K562 (cell line): ENCODE data around the gene ETS2. TPM values are rescaled to one million over a fixed set of nuclear protein-coding genes. Genes with fewer than 3 reads are reported as not detected.

ENCODE experiments used
- CREB1 ChIP-seq, 2 experiments: sonication (generic) in 1 of 2; formaldehyde crosslinking in 1 of 2; IDR thresholded peaks; 2 replicates each; pipeline versions ENCODE4 v1.6.1 to v1.8.0; 2012 to 2022; ENCODE audit warnings: inconsistent platforms in 1 of 2, mild to moderate bottlenecking in 1 of 2, missing genetic modification reagents in 1 of 2, moderate library complexity in 1 of 2
- ELF4 ChIP-seq: fragments of 450-650 bp; formaldehyde crosslinking; IDR thresholded peaks from 2 replicates; pipeline ENCODE4 v1.4.0; 2022; ENCODE audit warnings: missing genetic modification characterization
- ESRRA ChIP-seq: fragments of 450-650 bp; IDR thresholded peaks from 2 replicates; pipeline ENCODE4 v1.6.1; 2014; ENCODE audit warnings: low read depth, mild to moderate bottlenecking, moderate library complexity, borderline replicate concordance
- KLF16 ChIP-seq: IDR thresholded peaks from 2 replicates; pipeline ENCODE4 v1.6.1; 2016; ENCODE audit warnings: antibody characterized with exemption
- NCOA2 ChIP-seq, 2 experiments: fragments of 450-650 bp; IDR thresholded peaks; 2 replicates each; pipeline ENCODE4 v1.6.1; 2018; ENCODE audit warnings: mild to moderate bottlenecking in 2 of 2, moderate library complexity in 1 of 2; ENCODE audit not compliant: partially characterized antibody in 2 of 2
- NR2C1 ChIP-seq, 2 experiments: fragments of 450-650 bp; IDR thresholded peaks; 2 replicates each; pipeline ENCODE4 v1.6.1; 2017; ENCODE audit warnings: mild to moderate bottlenecking in 2 of 2, antibody characterized with exemption in 1 of 2, inconsistent platforms in 1 of 2, missing compliant biosample characterization in 1 of 2, missing genetic modification characterization in 1 of 2
- SAFB ChIP-seq: fragments of 200-400 bp; formaldehyde crosslinking; IDR thresholded peaks from 2 replicates; pipeline ENCODE4 v1.6.1; 2017; ENCODE audit warnings: low read depth, low read length, borderline replicate concordance
- SMAD2 ChIP-seq: fragments of 150-350 bp; IDR thresholded peaks from 2 replicates; pipeline ENCODE4 v1.6.1; 2014; ENCODE audit warnings: low read depth, mild to moderate bottlenecking, low read length
- SMC3 ChIP-seq: conservative IDR thresholded peaks from 2 replicates; pipeline ENCODE4 v1.6.1; 2011; ENCODE audit warnings: low read depth, low read length, improper control_type of control experiment; ENCODE audit not compliant: insufficient read depth
- SP2 ChIP-seq: IDR thresholded peaks from 2 replicates; pipeline ENCODE4 v1.6.1; 2011; ENCODE audit warnings: mild to moderate bottlenecking, low read depth, low read length, moderate library complexity; ENCODE audit not compliant: poor library complexity, severe bottlenecking; ENCODE audit errors: extremely low read depth
- TGIF2 ChIP-seq: sonication (generic); formaldehyde crosslinking; IDR thresholded peaks from 2 replicates; pipeline ENCODE4 v1.8.1; 2022; ENCODE audit warnings: mild to moderate bottlenecking, missing genetic modification reagents, moderate library complexity
- ZNF184 ChIP-seq: sonication (generic); formaldehyde crosslinking; IDR thresholded peaks from 2 replicates; pipeline ENCODE4 v1.5.0; 2020; ENCODE audit warnings: missing genetic modification reagents
- ZNF41 ChIP-seq: fragments of 250-450 bp; sonication (Bioruptor Pico); conservative IDR thresholded peaks from 2 replicates; pipeline ENCODE4 v1.4.0; 2020; ENCODE audit warnings: mild to moderate bottlenecking
- ZNF57 ChIP-seq: fragments of 450-650 bp; formaldehyde crosslinking; IDR thresholded peaks from 2 replicates; pipeline ENCODE4 v1.4.0; 2020; ENCODE audit warnings: mild to moderate bottlenecking, moderate library complexity
- ZNF75A ChIP-seq: fragments of 450-650 bp; formaldehyde crosslinking; IDR thresholded peaks from 2 replicates; pipeline ENCODE4 v1.4.0; 2020; ENCODE audit warnings: mild to moderate bottlenecking
- polyA plus RNA-seq, 8 experiments: library from polyadenylated mRNA; depleted of rRNA in 4 of 8; stranded (reverse) in 5 of 8; unstranded in 3 of 8; fragments of >200 nt; fragmentation: Nextera tagmentation in 2 of 8; fragmentation: Illumina TruSeq in 1 of 8; extraction: Ambion mirVana in 2 of 8; extraction: Trizol in 1 of 8; gene quantifications; 2 replicates each; pipeline versions ENCODE4 v1.2.1 to v1.2.3, GENCODE V29; 2011 to 2014; ENCODE audit warnings: inconsistent platforms in 1 of 8, missing spikeins in 1 of 8
- total RNA-seq, 7 experiments: library from RNA; depleted of rRNA in 6 of 7; stranded (reverse); fragments of >200 nt in 6 of 7; fragmentation: Illumina TruSeq in 2 of 7; extraction: Trizol in 2 of 7; gene quantifications; 2 replicates each; pipeline versions ENCODE4 v1.2.1 to v1.2.3, GENCODE V29; 2011 to 2021; ENCODE audit warnings: low replicate concordance in 1 of 7
- TF ChIP-seq, protein P1 (sequence below), 2 experiments: fragments of 450-650 bp in 1 of 2; sonication (generic) in 1 of 2; formaldehyde crosslinking in 1 of 2; IDR thresholded peaks in 1 of 2; conservative IDR thresholded peaks in 1 of 2; 2 replicates each; pipeline versions ENCODE4 v1.6.1 to v1.8.1; 2016 to 2023; ENCODE audit warnings: mild to moderate bottlenecking in 2 of 2, moderate library complexity in 2 of 2, inconsistent platforms in 1 of 2, missing genetic modification reagents in 1 of 2
- TF ChIP-seq, protein P2 (sequence below): IDR thresholded peaks from 3 replicates; pipeline ENCODE4 v1.6.1; 2011; ENCODE audit warnings: borderline replicate concordance, mild to moderate bottlenecking, moderate library complexity; ENCODE audit not compliant: insufficient read length; ENCODE audit errors: extremely low read depth
- TF ChIP-seq, protein P3 (sequence below): fragments of 450-650 bp; formaldehyde crosslinking; IDR thresholded peaks from 2 replicates; pipeline ENCODE4 v1.4.0; 2020; ENCODE audit warnings: mild to moderate bottlenecking
- TF ChIP-seq, protein P4 (sequence below), 2 experiments: IDR thresholded peaks; 2 replicates each; pipeline ENCODE4 v1.6.1; 2012; ENCODE audit warnings: improper control_type of control experiment in 2 of 2, low read depth in 2 of 2, low read length in 2 of 2, borderline replicate concordance in 1 of 2

Gene ETS2
- total and polyA plus RNA-seq, 9 of the 15 experiments (the other 6 are each of a cell fraction or from before 2014, with no cell fraction given), result 1.7 to 24.4 (median 12.2) TPM

GRCh38 chr21:38850277-38850951, 44.7 kb downstream of the ETS2 start (continued):
- TF ChIP-seq NR2C1 (IDR thresholded peaks at IDR 0.05) (no peak), NR2C1 (tag; IDR thresholded peaks at IDR 0.05) (peak; percentile 40; the same call in 1 of the 2 replicates), SMAD2 (no peak), TGIF2 (CRISPR knock-in tag) (no peak), SP2 (no peak), ZNF41 (CRISPR knock-in tag) (0 out of 2 replicates have a peak, but pooled peaks have one; percentile 58), ZNF75A (no peak), KLF16 (no peak), ZNF184 (CRISPR knock-in tag) (peak; percentile 87), CREB1 (IDR thresholded peaks at IDR 0.05) (no peak), CREB1 (CRISPR knock-in tag; IDR thresholded peaks at IDR 0.05) (no peak), ZNF57 (CRISPR knock-in tag) (no peak), SMC3 (no peak), SAFB (no peak), NCOA2 (IDR thresholded peaks at IDR 0.05; ENCODE audit: partially characterized antibody in 2 of 2) (no peak), ESRRA (no peak), ELF4 (CRISPR knock-in tag) (no peak)
- TF ChIP-seq, protein P1, sequence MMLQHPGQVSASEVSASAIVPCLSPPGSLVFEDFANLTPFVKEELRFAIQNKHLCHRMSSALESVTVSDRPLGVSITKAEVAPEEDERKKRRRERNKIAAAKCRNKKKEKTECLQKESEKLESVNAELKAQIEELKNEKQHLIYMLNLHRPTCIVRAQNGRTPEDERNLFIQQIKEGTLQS (IDR thresholded peaks at IDR 0.05), result no peak
- TF ChIP-seq, protein P1 (CRISPR knock-in tag; conservative IDR thresholded peaks at IDR 0.05), result no peak
- TF ChIP-seq, protein P2, sequence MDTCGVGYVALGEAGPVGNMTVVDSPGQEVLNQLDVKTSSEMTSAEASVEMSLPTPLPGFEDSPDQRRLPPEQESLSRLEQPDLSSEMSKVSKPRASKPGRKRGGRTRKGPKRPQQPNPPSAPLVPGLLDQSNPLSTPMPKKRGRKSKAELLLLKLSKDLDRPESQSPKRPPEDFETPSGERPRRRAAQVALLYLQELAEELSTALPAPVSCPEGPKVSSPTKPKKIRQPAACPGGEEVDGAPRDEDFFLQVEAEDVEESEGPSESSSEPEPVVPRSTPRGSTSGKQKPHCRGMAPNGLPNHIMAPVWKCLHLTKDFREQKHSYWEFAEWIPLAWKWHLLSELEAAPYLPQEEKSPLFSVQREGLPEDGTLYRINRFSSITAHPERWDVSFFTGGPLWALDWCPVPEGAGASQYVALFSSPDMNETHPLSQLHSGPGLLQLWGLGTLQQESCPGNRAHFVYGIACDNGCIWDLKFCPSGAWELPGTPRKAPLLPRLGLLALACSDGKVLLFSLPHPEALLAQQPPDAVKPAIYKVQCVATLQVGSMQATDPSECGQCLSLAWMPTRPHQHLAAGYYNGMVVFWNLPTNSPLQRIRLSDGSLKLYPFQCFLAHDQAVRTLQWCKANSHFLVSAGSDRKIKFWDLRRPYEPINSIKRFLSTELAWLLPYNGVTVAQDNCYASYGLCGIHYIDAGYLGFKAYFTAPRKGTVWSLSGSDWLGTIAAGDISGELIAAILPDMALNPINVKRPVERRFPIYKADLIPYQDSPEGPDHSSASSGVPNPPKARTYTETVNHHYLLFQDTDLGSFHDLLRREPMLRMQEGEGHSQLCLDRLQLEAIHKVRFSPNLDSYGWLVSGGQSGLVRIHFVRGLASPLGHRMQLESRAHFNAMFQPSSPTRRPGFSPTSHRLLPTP, result no peak
- TF ChIP-seq, protein P3, sequence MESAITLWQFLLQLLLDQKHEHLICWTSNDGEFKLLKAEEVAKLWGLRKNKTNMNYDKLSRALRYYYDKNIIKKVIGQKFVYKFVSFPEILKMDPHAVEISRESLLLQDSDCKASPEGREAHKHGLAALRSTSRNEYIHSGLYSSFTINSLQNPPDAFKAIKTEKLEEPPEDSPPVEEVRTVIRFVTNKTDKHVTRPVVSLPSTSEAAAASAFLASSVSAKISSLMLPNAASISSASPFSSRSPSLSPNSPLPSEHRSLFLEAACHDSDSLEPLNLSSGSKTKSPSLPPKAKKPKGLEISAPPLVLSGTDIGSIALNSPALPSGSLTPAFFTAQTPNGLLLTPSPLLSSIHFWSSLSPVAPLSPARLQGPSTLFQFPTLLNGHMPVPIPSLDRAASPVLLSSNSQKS (CRISPR knock-in tag), result no peak
- TF ChIP-seq, protein P4, sequence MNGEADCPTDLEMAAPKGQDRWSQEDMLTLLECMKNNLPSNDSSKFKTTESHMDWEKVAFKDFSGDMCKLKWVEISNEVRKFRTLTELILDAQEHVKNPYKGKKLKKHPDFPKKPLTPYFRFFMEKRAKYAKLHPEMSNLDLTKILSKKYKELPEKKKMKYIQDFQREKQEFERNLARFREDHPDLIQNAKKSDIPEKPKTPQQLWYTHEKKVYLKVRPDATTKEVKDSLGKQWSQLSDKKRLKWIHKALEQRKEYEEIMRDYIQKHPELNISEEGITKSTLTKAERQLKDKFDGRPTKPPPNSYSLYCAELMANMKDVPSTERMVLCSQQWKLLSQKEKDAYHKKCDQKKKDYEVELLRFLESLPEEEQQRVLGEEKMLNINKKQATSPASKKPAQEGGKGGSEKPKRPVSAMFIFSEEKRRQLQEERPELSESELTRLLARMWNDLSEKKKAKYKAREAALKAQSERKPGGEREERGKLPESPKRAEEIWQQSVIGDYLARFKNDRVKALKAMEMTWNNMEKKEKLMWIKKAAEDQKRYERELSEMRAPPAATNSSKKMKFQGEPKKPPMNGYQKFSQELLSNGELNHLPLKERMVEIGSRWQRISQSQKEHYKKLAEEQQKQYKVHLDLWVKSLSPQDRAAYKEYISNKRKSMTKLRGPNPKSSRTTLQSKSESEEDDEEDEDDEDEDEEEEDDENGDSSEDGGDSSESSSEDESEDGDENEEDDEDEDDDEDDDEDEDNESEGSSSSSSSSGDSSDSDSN (IDR thresholded peaks at IDR 0.05; ENCODE audit: borderline replicate concordance in 1 of 2, low read depth in 2 of 2, low read length in 2 of 2), result no peak
